HG03045 (cell line): ENCODE data around the gene CAST.

Experiments
- ATAC-seq: cut with Tn5 transposase; IDR thresholded peaks from one replicate; pipeline ENCODE4 v1.9.1; 2021; ENCODE audit warnings: mild to moderate bottlenecking, moderate library complexity; ENCODE audit not compliant: unreplicated experiment

CAST gene

DNA sequence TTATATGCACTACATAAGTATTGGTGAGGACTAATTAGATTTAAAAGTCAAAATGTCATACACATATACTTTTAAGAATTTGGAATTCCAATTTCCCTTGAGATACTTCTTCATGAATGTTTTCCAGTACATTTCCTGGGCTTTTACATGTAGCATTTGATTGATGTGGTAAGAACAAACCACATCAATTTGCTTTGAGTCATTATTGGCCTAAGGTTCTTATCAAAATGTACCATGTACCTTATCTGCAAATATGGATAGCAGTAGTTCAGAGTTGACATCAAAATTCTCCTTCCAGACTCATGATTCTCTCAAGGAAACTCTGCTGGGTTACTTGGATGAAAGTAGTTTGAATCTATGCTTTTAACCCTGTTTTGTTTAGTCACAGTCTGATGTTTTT, 2.5 kb downstream of the CAST start:
- ATAC-seq: no peak

DNA sequence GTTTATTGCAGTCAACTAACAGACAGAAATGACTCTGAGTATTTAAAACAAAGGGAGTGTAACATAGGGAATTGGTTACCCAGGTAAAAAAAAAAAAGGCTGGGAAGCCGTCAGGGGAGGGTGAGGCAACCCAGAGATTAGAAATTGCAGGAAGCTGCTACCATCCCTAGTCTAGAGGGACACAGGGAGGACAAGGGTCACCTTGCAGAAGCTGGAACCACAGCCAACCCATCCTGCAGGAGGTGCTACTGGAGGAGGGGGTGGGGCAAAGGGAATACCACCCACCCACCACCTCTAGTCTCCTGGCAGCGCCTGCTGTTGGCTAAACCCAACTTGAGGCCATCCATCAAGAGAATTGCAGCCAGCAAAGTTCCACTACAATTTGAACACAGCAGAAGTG, 6.5 kb downstream of the CAST start:
- ATAC-seq: no peak

DNA sequence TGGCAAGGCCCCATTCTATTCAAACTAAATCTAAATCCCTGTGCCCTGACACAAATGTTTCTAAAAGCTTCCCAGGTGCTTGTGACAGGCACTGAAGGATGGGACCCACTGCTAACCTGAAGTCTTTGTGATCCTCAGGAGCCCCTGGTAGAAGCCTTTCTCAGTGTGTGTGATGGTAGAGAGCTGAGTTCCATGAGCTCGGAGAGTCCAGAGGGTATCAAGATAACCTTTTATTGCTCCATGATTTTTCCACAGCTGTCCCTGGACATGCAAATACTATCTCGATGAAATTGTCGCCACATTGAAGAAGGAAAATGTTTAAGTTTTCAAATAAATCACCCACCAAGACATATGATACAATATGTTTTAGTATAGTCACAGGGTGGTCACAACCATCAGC, 7.7 kb downstream of the CAST start:
- no peak for ATAC-seq

DNA sequence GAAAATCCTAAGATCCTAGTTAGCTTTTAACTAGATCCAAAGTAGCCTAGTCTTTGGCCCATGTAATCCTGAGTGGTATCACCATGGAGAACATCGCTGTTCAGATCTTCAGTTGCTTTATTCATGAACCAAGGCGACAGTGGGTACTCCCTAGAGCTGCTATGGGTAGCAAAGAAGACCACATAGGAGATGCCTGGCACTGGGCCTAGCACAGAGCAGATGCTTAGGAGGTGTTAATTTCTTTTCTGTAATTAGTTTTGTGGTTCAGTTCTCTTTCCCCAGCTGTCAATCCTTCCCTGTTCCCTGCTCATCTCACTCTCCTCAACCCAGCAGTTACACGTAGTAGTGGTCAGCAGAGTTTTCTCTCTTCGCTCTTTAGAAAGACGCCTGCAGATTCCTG, 9.3 kb downstream of the CAST start:
- no peak for ATAC-seq

- ATAC-seq: no peak
Observed at GRCh38 chr5:96673127-96673526, 11.0 kb downstream of the CAST start.

DNA sequence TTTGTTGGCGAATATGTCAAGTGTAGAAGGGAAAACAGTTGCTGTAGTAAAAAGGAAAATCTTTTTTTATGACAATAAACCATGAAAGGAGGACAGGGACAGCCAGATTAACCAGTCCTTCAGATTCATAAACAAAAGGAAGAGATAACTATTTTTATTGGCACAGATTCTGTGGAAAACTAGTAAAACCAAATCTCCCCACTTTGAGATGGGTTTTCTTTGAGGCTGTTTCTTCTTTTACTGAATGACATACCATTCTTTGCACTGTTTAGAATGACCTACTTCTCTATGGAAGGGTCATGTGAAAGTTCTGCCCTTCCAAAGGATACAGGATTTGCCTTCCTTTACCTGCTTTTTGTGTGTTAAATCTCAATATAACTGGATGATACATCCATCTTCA, 13.7 kb downstream of the CAST start:
- no peak for ATAC-seq

DNA sequence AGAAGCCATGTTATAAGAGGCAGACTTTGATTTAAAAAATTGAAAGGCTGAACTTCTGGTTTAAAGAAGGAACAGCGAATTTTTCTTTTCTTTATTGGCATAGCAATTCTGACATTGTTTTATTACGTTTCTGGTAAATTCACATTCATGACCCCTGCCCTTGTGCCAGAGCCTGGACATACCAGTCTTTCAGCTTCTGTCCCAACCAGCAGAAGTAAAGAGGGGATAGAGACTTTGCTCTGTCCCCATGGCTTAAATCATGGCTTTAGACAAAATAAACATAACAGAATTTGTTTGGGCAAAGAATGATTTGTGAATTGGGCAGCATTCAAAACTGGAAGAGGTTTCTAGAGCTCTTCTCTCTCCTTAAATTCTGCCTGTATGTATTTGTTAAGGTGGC, 15.3 kb downstream of the CAST start:
- ATAC-seq: no peak

DNA sequence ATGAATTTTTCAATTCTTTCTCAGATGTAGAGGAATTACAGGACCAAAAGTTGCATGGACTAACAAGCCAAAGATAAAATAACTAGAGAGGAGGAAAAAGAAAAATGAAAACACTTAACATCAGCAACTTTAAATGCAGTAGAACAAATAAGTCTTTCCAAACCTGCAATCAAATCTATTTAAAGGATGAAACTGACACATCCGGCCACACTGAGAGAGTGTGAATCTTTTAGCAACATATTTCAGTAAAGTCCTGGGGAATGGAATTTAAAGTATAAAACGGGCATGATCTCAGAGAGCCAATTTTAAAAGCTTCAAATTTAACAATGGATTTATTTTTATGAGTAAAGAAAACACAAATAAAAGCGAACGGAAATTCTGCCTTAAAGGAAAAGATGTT, 17.1 kb downstream of the CAST start:
- no peak for ATAC-seq

GRCh38 chr5:96680759-96681470, 18.7 kb downstream of the CAST start:
- no peak for ATAC-seq

- ATAC-seq: no peak
Observed at GRCh38 chr5:96683392-96683791, 21.2 kb downstream of the CAST start.

GRCh38 chr5:96683810-96684209, 21.6 kb downstream of the CAST start:
- no peak for ATAC-seq

DNA sequence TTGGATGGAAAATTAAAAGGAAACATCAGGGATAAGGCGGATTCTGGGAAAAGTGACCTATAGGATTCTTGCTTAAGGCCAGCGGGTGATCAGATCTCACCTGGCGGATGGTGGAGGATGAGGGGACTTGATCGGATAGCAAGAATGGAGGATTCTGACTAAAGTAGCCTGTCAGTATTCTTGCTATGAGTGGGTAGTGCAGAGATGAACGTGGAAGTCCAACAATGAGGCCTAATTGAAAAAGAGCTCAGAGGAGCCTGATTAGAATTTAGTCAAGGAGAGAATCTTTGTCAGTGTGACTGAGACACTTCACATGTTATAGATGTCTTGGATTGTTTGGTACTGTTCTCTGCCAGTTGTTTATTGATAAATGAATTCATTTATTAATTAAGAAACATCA, 24.9 kb downstream of the CAST start:
- no peak for ATAC-seq

- ATAC-seq: no peak
Observed at GRCh38 chr5:96687812-96688453, 25.8 kb downstream of the CAST start.

GRCh38 chr5:96690861-96691260, 28.7 kb downstream of the CAST start:
- ATAC-seq: no peak

GRCh38 chr5:96691503-96692303, 29.5 kb downstream of the CAST start:
- ATAC-seq: no peak

GRCh38 chr5:96692441-96692840, 30.3 kb downstream of the CAST start:
- no peak for ATAC-seq

DNA sequence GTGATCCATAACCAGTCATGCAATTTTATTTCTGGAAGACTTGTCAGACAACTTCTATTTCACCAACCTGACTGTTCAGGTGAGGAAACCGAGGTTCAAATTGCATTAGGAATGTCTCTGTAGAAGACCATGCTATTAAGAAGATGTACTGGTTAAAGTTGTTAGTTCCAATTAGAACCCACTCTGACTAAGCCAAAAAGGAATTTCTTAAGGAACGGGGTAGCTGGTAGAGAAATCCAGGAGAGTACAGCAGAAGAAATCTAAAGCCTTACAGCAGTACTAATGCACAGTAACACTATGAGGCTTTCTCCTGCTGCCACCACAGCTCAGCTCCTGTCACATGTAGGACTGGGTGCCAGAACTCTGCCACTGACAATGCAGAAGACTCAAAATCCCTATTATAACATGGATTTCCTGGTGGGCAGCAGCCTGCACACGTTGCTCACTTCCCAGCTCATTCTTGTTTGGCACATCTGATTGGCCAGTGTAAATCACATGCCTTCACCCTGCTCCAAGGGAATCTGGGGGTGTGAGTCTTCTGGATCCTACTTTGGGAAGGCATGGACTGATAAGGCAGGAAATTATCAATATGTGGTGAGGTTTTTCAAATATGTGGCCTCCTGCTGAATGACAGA, 37.1 kb downstream of the CAST start:
- no peak for ATAC-seq

GRCh38 chr5:96702503-96703383, 40.6 kb downstream of the CAST start:
- peak; percentile 71 for ATAC-seq

- peak; percentile 75 for ATAC-seq
Observed at GRCh38 chr5:96703384-96703920, 41.3 kb downstream of the CAST start.

GRCh38 chr5:96703995-96704394, 41.8 kb downstream of the CAST start:
- ATAC-seq: no peak
